HK-2 (cell line): ENCODE results near the gene WDR31.
"Not testable (repeated sequence)": the region's sequence is repeated elsewhere in the genome, so short reads cannot be mapped to it uniquely, and the experiment has no call there.

Experiments
- DNase-seq: peaks from one replicate; pipeline ENCODE4 v3.0.0-alpha.2; 2018; ENCODE audit not compliant: unreplicated experiment

Gene WDR31

GRCh38 chr9:113340011-113340699 lies at the start of gene WDR31:
WDR31 (minus strand) TSS chr9:113340275; CDS start chr9:113332022, 8,253 bp downstream.
- peak; percentile 92 for DNase-seq

GRCh38 chr9:113389451-113389850 lies 49.4 kb upstream of the WDR31 start:
- DNase-seq, result no peak

- DNase-seq, result no peak
Observed at GRCh38 chr9:113388833-113389232, 48.8 kb upstream of the WDR31 start.

GRCh38 chr9:113387560-113388230 lies 47.6 kb upstream of the WDR31 start:
- DNase-seq, result no peak

- DNase-seq, result no peak
Observed at GRCh38 chr9:113386571-113387393, 46.7 kb upstream of the WDR31 start.

GRCh38 chr9:113381909-113382411 lies 41.9 kb upstream of the WDR31 start:
- DNase-seq, result no peak

GRCh38 chr9:113381441-113381840 lies 41.4 kb upstream of the WDR31 start:
- not testable (repeated sequence) for DNase-seq

GRCh38 chr9:113380869-113381378 lies 40.8 kb upstream of the WDR31 start:
- DNase-seq, result no peak

GRCh38 chr9:113379829-113380210 lies 39.7 kb upstream of the WDR31 start:
- DNase-seq, result not testable (repeated sequence)

GRCh38 chr9:113379094-113379828 lies 39.2 kb upstream of the WDR31 start:
- not testable (repeated sequence) for DNase-seq

- DNase-seq, result peak; percentile 60
Observed at GRCh38 chr9:113376634-113377567, 36.8 kb upstream of the WDR31 start, which contains the start of gene HDHD3. HDHD3 (minus strand) TSS chr9:113376986; CDS start chr9:113374354, 2,632 bp downstream.

GRCh38 chr9:113375057-113376023 lies 35.3 kb upstream of the WDR31 start:
- no peak for DNase-seq

GRCh38 chr9:113373676-113374392 lies 33.8 kb upstream of the WDR31 start:
- no peak for DNase-seq

GRCh38 chr9:113373256-113373655 lies 33.2 kb upstream of the WDR31 start:
- DNase-seq, result no peak

GRCh38 chr9:113372059-113372458 lies 32.0 kb upstream of the WDR31 start:
- DNase-seq, result no peak

- DNase-seq, result no peak
Observed at GRCh38 chr9:113370806-113371325, 30.8 kb upstream of the WDR31 start.

- no peak for DNase-seq
Observed at GRCh38 chr9:113369855-113370140, 29.7 kb upstream of the WDR31 start.
